OCI-M2 (cell line): ENCODE data around the gene IFI35.
"Not testable (repeated sequence)": the region's sequence is repeated elsewhere in the genome, so short reads cannot be mapped to it uniquely, and the experiment has no call there.

Source experiments
- DNase-seq: peaks from one replicate; lab custom pipeline; 2025; ENCODE audit not compliant: unreplicated experiment; lab: John Stamatoyannopoulos, UW

IFI35 gene

GRCh38 chr17:43006639-43007551, at the start of gene IFI35:
Gene IFI35 (plus strand): TSS chr17:43006784. CDS start chr17:43006948, 164 bp downstream.
- DNase-seq = no peak

GRCh38 chr17:42964161-42964932, 42.2 kb upstream of the IFI35 start, which contains the start of gene AARSD1:
Gene AARSD1 (minus strand): TSS chr17:42964454. CDS start chr17:42964440, 14 bp downstream.
- no peak for DNase-seq

- DNase-seq = no peak
Measured at GRCh38 chr17:42967925-42968324, 38.7 kb upstream of the IFI35 start.

- DNase-seq = no peak
Measured at GRCh38 chr17:42969001-42969581, 37.5 kb upstream of the IFI35 start.

GRCh38 chr17:42971589-42971988, 35.0 kb upstream of the IFI35 start:
- no peak for DNase-seq

- DNase-seq = not testable (repeated sequence)
Measured at GRCh38 chr17:42973323-42973722, 33.3 kb upstream of the IFI35 start.

GRCh38 chr17:42975265-42975664, 31.3 kb upstream of the IFI35 start:
- no peak for DNase-seq

- DNase-seq = not testable (repeated sequence)
Measured at GRCh38 chr17:42975701-42976100, 30.9 kb upstream of the IFI35 start.

- DNase-seq = no peak
Measured at GRCh38 chr17:42979511-42980273, 26.9 kb upstream of the IFI35 start, which contains the start of gene PTGES3L. Gene PTGES3L (minus strand): TSS chr17:42980080. CDS start chr17:42980053, 27 bp downstream.

- DNase-seq = no peak
Measured at GRCh38 chr17:42980274-42980765, 26.3 kb upstream of the IFI35 start, which contains the start of gene RUNDC1. Gene RUNDC1 (plus strand): TSS chr17:42980565. CDS start chr17:42980577, 12 bp downstream.

GRCh38 chr17:42980766-42981397, 25.7 kb upstream of the IFI35 start:
- no peak for DNase-seq

- DNase-seq = no peak
Measured at GRCh38 chr17:42982266-42982665, 24.3 kb upstream of the IFI35 start.

- DNase-seq = no peak
Measured at GRCh38 chr17:42985225-42985624, 21.4 kb upstream of the IFI35 start.

- no peak for DNase-seq
Measured at GRCh38 chr17:42989141-42989540, 17.4 kb upstream of the IFI35 start.

GRCh38 chr17:42989726-42990652, 16.6 kb upstream of the IFI35 start:
- DNase-seq = no peak

- no peak for DNase-seq
Measured at GRCh38 chr17:42991471-42991870, 15.1 kb upstream of the IFI35 start.

- DNase-seq = no peak
Measured at GRCh38 chr17:42992872-42993271, 13.7 kb upstream of the IFI35 start.

- DNase-seq = not testable (repeated sequence)
Measured at GRCh38 chr17:42993913-42994312, 12.7 kb upstream of the IFI35 start.
